K562 (cell line): Measurements from ENCODE around the gene AP1B1. TPM values are rescaled to one million over a fixed set of nuclear protein-coding genes. Genes with fewer than 3 reads are reported as not detected.
A peak's percentile ranks its signal among the peaks of the same experiment; 100 is the strongest.

Experiments
- ATAC-seq: fragments of 200-7000 bp; cut with Tn5 transposase; 3 replicates; pipeline ENCODE4 v1.9.1; 2020; ENCODE audit warnings: moderate library complexity
- BruUV-seq: library from RNA; stranded (reverse); fragments of 400-500 nt; replicated peaks from 2 replicates; lab custom pipeline; 2021; lab: Mats Ljungman, UMichigan
- CTCF ChIA-PET: fragments of 300-600 bp; formaldehyde crosslinking; extraction: SDS; loops from one replicate; lab custom pipeline; 2021; ENCODE audit warnings: low intra/inter-chr PET ratio; lab: Yijun Ruan, JAX
- POLR2A ChIA-PET: fragments of 300-600, 350-650 bp; sonication (Branson Sonifier 250); formaldehyde crosslinking; extraction: SDS; loops from one replicate; lab custom pipeline; 2021; ENCODE audit warnings: antibody characterized with exemption, inconsistent platforms; lab: Yijun Ruan, JAX
- DNase-seq, 4 experiments: peaks; one replicate each; pipeline versions ENCODE4 v3.0.0 to v3.0.0-alpha.2; 2011 to 2018; ENCODE audit warnings: low spot score in 3 of 4, mixed read lengths in 3 of 4; ENCODE audit errors: extremely low read depth in 1 of 4
- FAIRE-seq: peaks from 2 replicates; lab custom pipeline; 2011; peaks lifted over from hg19 to GRCh38; lab: Jason Lieb, UNC
- H2AFZ ChIP-seq: 2 replicates; pipeline ENCODE4 v1.6.0; 2011; ENCODE audit warnings: low read depth, low read length, control low read depth, inconsistent platforms
- H3K27ac ChIP-seq: fragments of 200-600 bp; 3 replicates; pipeline ENCODE4 v1.8.0; 2011; ENCODE audit warnings: low read depth, mild to moderate bottlenecking, control low read depth, inconsistent platforms, low read length, moderate library complexity, mixed read lengths; ENCODE audit errors: extremely low read depth
- H3K27me3 ChIP-seq, 2 experiments: fragments of 300-600 bp in 1 of 2; 2 replicates in 1 of 2; 3 replicates in 1 of 2; pipeline versions ENCODE4 v1.6.0 to v1.8.0; 2011; ENCODE audit warnings: inconsistent platforms in 2 of 2, low read length in 2 of 2, mild to moderate bottlenecking in 1 of 2, mixed read lengths in 1 of 2, moderate library complexity in 1 of 2; ENCODE audit not compliant: control insufficient read depth in 2 of 2, insufficient read depth in 2 of 2
- H3K36me3 ChIP-seq: fragments of 300-600 bp; 3 replicates; pipeline ENCODE4 v1.8.0; 2011; ENCODE audit warnings: mild to moderate bottlenecking, low read length, inconsistent platforms; ENCODE audit not compliant: control insufficient read depth, insufficient read depth
- H3K4me1 ChIP-seq, 2 experiments: fragments of 200-600 bp in 1 of 2; replicated peaks in 1 of 2; 2 replicates in 1 of 2; 3 replicates in 1 of 2; pipeline versions ENCODE4 v1.5.1 to v1.8.0; 2011; ENCODE audit warnings: inconsistent platforms in 2 of 2, low read length in 2 of 2, mild to moderate bottlenecking in 1 of 2, mixed read lengths in 1 of 2, moderate library complexity in 1 of 2; ENCODE audit not compliant: control insufficient read depth in 2 of 2, insufficient read depth in 2 of 2
- H3K4me2 ChIP-seq: 2 replicates; pipeline ENCODE4 v1.6.1; 2011; ENCODE audit warnings: low read length, control low read depth, inconsistent platforms, mixed read lengths; ENCODE audit not compliant: insufficient read depth
- H3K4me3 ChIP-seq: fragments of 200-600 bp; sonication (generic), shearing (Covaris generic); 2 replicates; pipeline ENCODE4 v1.5.1; 2016; ENCODE audit warnings: control low read depth, inconsistent platforms
- H3K79me2 ChIP-seq: fragments of 200-600 bp; 3 replicates; pipeline ENCODE4 v1.8.0; 2011; ENCODE audit warnings: low read length, inconsistent platforms; ENCODE audit not compliant: control insufficient read depth, insufficient read depth
- H3K9ac ChIP-seq, 2 experiments: 2 replicates each; pipeline versions ENCODE4 v1.6.0 to v1.6.1; 2011; ENCODE audit warnings: low read depth in 2 of 2, low read length in 2 of 2, control low read depth in 1 of 2, inconsistent platforms in 1 of 2, mild to moderate bottlenecking in 1 of 2, mixed read lengths in 1 of 2; ENCODE audit not compliant: insufficient read depth in 1 of 2
- H3K9me1 ChIP-seq: one replicate; pipeline ENCODE4 v1.6.0; 2011; ENCODE audit warnings: inconsistent platforms, mild to moderate bottlenecking, low read length, moderate library complexity; ENCODE audit not compliant: control insufficient read depth, insufficient read depth
- H3K9me3 ChIP-seq: replicated peaks from 2 replicates; pipeline ENCODE4 v1.5.1; 2011; ENCODE audit warnings: low read depth, low read length, inconsistent platforms; ENCODE audit not compliant: control insufficient read depth, insufficient read depth
- H4K20me1 ChIP-seq: replicated peaks from 2 replicates; pipeline ENCODE4 v1.6.1; 2011; ENCODE audit warnings: low read length, inconsistent platforms, mixed read lengths; ENCODE audit not compliant: control insufficient read depth, insufficient read depth
- ADNP ChIP-seq: fragments of 200-800 bp; sonication (Bioruptor generic); IDR thresholded peaks from 2 replicates; pipeline ENCODE4 v1.6.1; 2016; ENCODE audit warnings: missing genetic modification characterization, missing compliant biosample characterization
- FOXJ3 ChIP-seq: sonication (generic); formaldehyde crosslinking; IDR thresholded peaks from 2 replicates; pipeline ENCODE4 v1.4.0; 2020; ENCODE audit warnings: mild to moderate bottlenecking, missing genetic modification reagents
- MEIS2 ChIP-seq: fragments of 450-650 bp; IDR thresholded peaks from 2 replicates; pipeline ENCODE4 v1.6.1; 2014; ENCODE audit warnings: mild to moderate bottlenecking; ENCODE audit not compliant: partially characterized antibody
- whole genome bisulfite sequencing: fragments of 100-300 bp; shearing (Covaris generic); methylation state at CpG from one replicate; pipeline ENCODE4 v1.1.6; 2016; ENCODE audit warnings: low coverage, mixed read lengths; ENCODE audit not compliant: insufficient coverage; ENCODE audit errors: missing lambda C conversion rate; 5-methylcytosine and 5-hydroxymethylcytosine counted together
- in situ Hi-C: fragments of 300-500 bp; cut with MboI; formaldehyde crosslinking; loops from 4 replicates; pipeline ENCODE4 v1.15.0; 2018; ENCODE audit warnings: inconsistent platforms, mixed read lengths
- intact Hi-C: fragments of 100-400 bp; cut with micrococcal nuclease; formaldehyde crosslinking; loops from 2 replicates; pipeline ENCODE4 v1.14.2; 2022
- polyA plus RNA-seq, 8 experiments: library from polyadenylated mRNA; depleted of rRNA in 4 of 8; stranded (reverse) in 5 of 8; unstranded in 3 of 8; fragments of >200 nt; fragmentation: Nextera tagmentation in 2 of 8; fragmentation: Illumina TruSeq in 1 of 8; extraction: Ambion mirVana in 2 of 8; extraction: Trizol in 1 of 8; gene quantifications; 2 replicates each; pipeline versions ENCODE4 v1.2.1 to v1.2.3, GENCODE V29; 2011 to 2014; ENCODE audit warnings: inconsistent platforms in 1 of 8, missing spikeins in 1 of 8
- total RNA-seq, 7 experiments: library from RNA; depleted of rRNA in 6 of 7; stranded (reverse); fragments of >200 nt in 6 of 7; fragmentation: Illumina TruSeq in 2 of 7; extraction: Trizol in 2 of 7; gene quantifications; 2 replicates each; pipeline versions ENCODE4 v1.2.1 to v1.2.3, GENCODE V29; 2011 to 2021; ENCODE audit warnings: low replicate concordance in 1 of 7
- TF ChIP-seq, protein P1 (sequence below): fragments of 250-450 bp; sonication (Bioruptor Pico); IDR thresholded peaks from 2 replicates; pipeline ENCODE4 v1.4.0; 2020; ENCODE audit warnings: mild to moderate bottlenecking, moderate library complexity
- TF ChIP-seq, protein P2 (sequence below): fragments of 450-650 bp; IDR thresholded peaks from 2 replicates; pipeline ENCODE4 v1.6.1; 2016
- TF ChIP-seq, protein P3 (sequence below): fragments of 200-600 bp; sonication (generic); IDR thresholded peaks from one replicate; pipeline ENCODE4 v1.6.1; 2012; ENCODE audit warnings: mild to moderate bottlenecking, low read depth, low read length, inconsistent platforms

Gene AP1B1
- total and polyA plus RNA-seq, 9 of the 15 experiments (the other 6 are each of a cell fraction or from before 2014, with no cell fraction given): 1.2 to 60.9 (median 30.1) TPM

DNA sequence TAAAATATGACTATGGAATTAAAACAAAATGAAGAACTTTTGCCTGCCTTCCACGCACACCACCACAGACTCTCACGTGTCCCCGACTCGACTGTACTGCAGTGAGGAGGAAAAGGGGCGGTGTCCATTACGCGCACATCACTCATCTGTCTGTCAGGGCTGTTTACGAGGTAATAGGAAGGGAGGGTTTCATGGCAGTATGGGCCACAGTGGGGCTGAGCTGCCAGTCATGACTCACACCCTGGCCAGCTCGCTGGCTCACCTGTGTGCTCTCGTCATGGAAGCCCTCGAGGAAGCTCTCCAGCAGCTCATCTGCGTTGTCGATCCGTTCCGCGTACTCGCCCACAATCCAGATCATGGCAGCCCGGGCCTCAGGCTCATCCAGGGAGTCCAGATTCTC lies 39.4 kb downstream of the AP1B1 start:
- Histone ChIP-seq H3K4me3 (no peak overlapping the region), H3K4me1 (no peaks in the 10 kb centered on the region), H3K9me1 (no peaks in the 10 kb centered on the region), H3K27ac (no peak overlapping the region), H4K20me1 (no peaks in the 10 kb centered on the region), H2AFZ (no peak overlapping the region), H3K36me3 (peaks cover 87% of the 10 kb centered on the region), H3K9me3 (no peaks in the 10 kb centered on the region), H3K27me3 (no peaks in the 10 kb centered on the region), H3K9ac (peak overlapping the region in 1 of 2 experiments; percentile 36; a peak in 1 of 4 replicates), H3K79me2 (no peaks in the 10 kb centered on the region), H3K4me2 (no peak overlapping the region)
- intact Hi-C loops: no loop called here
- WGBS: 89% methylated on average over 11 of the region's 18 CpGs
- POLR2A ChIA-PET: interaction anchor here (0.6 to 1.1 kb wide), 2 partner anchors 15 to 212 kb away, joined by 3 to 4 read pairs; no protein-coding TSS in a partner anchor
- in situ Hi-C loops: no loop called here
- CTCF ChIA-PET: no interaction called here
- no peak for FAIRE-seq
- TF ChIP-seq ADNP (tag) (no peak), MEIS2 (peak; percentile 7), FOXJ3 (no peak)
- TF ChIP-seq, protein P1, sequence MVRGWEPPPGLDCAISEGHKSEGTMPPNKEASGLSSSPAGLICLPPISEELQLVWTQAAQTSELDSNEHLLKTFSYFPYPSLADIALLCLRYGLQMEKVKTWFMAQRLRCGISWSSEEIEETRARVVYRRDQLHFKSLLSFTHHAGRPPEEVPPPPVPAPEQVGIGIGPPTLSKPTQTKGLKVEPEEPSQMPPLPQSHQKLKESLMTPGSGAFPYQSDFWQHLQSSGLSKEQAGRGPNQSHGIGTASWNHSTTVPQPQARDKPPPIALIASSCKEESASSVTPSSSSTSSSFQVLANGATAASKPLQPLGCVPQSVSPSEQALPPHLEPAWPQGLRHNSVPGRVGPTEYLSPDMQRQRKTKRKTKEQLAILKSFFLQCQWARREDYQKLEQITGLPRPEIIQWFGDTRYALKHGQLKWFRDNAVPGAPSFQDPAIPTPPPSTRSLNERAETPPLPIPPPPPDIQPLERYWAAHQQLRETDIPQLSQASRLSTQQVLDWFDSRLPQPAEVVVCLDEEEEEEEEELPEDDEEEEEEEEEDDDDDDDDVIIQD: no peak
- TF ChIP-seq, protein P2, sequence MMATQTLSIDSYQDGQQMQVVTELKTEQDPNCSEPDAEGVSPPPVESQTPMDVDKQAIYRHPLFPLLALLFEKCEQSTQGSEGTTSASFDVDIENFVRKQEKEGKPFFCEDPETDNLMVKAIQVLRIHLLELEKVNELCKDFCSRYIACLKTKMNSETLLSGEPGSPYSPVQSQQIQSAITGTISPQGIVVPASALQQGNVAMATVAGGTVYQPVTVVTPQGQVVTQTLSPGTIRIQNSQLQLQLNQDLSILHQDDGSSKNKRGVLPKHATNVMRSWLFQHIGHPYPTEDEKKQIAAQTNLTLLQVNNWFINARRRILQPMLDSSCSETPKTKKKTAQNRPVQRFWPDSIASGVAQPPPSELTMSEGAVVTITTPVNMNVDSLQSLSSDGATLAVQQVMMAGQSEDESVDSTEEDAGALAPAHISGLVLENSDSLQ: peak; percentile 32; the same call in 1 of the 2 replicates
- TF ChIP-seq, protein P3, sequence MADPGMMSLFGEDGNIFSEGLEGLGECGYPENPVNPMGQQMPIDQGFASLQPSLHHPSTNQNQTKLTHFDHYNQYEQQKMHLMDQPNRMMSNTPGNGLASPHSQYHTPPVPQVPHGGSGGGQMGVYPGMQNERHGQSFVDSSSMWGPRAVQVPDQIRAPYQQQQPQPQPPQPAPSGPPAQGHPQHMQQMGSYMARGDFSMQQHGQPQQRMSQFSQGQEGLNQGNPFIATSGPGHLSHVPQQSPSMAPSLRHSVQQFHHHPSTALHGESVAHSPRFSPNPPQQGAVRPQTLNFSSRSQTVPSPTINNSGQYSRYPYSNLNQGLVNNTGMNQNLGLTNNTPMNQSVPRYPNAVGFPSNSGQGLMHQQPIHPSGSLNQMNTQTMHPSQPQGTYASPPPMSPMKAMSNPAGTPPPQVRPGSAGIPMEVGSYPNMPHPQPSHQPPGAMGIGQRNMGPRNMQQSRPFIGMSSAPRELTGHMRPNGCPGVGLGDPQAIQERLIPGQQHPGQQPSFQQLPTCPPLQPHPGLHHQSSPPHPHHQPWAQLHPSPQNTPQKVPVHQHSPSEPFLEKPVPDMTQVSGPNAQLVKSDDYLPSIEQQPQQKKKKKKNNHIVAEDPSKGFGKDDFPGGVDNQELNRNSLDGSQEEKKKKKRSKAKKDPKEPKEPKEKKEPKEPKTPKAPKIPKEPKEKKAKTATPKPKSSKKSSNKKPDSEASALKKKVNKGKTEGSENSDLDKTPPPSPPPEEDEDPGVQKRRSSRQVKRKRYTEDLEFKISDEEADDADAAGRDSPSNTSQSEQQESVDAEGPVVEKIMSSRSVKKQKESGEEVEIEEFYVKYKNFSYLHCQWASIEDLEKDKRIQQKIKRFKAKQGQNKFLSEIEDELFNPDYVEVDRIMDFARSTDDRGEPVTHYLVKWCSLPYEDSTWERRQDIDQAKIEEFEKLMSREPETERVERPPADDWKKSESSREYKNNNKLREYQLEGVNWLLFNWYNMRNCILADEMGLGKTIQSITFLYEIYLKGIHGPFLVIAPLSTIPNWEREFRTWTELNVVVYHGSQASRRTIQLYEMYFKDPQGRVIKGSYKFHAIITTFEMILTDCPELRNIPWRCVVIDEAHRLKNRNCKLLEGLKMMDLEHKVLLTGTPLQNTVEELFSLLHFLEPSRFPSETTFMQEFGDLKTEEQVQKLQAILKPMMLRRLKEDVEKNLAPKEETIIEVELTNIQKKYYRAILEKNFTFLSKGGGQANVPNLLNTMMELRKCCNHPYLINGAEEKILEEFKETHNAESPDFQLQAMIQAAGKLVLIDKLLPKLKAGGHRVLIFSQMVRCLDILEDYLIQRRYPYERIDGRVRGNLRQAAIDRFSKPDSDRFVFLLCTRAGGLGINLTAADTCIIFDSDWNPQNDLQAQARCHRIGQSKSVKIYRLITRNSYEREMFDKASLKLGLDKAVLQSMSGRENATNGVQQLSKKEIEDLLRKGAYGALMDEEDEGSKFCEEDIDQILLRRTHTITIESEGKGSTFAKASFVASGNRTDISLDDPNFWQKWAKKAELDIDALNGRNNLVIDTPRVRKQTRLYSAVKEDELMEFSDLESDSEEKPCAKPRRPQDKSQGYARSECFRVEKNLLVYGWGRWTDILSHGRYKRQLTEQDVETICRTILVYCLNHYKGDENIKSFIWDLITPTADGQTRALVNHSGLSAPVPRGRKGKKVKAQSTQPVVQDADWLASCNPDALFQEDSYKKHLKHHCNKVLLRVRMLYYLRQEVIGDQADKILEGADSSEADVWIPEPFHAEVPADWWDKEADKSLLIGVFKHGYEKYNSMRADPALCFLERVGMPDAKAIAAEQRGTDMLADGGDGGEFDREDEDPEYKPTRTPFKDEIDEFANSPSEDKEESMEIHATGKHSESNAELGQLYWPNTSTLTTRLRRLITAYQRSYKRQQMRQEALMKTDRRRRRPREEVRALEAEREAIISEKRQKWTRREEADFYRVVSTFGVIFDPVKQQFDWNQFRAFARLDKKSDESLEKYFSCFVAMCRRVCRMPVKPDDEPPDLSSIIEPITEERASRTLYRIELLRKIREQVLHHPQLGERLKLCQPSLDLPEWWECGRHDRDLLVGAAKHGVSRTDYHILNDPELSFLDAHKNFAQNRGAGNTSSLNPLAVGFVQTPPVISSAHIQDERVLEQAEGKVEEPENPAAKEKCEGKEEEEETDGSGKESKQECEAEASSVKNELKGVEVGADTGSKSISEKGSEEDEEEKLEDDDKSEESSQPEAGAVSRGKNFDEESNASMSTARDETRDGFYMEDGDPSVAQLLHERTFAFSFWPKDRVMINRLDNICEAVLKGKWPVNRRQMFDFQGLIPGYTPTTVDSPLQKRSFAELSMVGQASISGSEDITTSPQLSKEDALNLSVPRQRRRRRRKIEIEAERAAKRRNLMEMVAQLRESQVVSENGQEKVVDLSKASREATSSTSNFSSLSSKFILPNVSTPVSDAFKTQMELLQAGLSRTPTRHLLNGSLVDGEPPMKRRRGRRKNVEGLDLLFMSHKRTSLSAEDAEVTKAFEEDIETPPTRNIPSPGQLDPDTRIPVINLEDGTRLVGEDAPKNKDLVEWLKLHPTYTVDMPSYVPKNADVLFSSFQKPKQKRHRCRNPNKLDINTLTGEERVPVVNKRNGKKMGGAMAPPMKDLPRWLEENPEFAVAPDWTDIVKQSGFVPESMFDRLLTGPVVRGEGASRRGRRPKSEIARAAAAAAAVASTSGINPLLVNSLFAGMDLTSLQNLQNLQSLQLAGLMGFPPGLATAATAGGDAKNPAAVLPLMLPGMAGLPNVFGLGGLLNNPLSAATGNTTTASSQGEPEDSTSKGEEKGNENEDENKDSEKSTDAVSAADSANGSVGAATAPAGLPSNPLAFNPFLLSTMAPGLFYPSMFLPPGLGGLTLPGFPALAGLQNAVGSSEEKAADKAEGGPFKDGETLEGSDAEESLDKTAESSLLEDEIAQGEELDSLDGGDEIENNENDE: no peak
- no peak for DNase-seq
- no TSS peak for BruUV-seq
- no peak for ATAC-seq
